ENCODE results near the gene ELMOD1.

Gene ELMOD1

DNA sequence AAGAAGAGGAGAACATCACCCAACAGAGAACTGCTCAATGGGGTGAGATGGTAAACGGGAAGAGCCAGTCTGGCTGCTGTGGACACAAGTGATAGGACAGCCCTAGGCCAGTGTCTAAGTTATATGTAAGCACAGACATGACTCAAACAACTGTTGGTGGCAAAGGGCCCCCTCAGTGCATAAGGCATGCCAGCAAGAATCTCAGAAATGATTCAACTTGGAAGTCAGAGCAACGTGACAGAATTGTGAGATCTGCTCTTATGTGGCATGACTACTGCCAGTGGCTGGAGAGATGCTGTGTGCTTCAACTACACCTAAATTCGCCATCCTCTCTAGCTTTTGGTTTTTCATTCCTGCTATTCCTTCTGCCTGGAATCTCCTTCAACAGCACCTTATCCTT, 113.5 kb downstream of the ELMOD1 start:
- no peak overlapping the region for H3K4me2 ChIP-seq (ENCODE audit: low read depth, low read length, poor library complexity, severe bottlenecking)
- no peak overlapping the region for H3K4me3 ChIP-seq (ENCODE audit: insufficient read depth, low read length, poor library complexity, severe bottlenecking)
- TF ChIP-seq, protein P1, sequence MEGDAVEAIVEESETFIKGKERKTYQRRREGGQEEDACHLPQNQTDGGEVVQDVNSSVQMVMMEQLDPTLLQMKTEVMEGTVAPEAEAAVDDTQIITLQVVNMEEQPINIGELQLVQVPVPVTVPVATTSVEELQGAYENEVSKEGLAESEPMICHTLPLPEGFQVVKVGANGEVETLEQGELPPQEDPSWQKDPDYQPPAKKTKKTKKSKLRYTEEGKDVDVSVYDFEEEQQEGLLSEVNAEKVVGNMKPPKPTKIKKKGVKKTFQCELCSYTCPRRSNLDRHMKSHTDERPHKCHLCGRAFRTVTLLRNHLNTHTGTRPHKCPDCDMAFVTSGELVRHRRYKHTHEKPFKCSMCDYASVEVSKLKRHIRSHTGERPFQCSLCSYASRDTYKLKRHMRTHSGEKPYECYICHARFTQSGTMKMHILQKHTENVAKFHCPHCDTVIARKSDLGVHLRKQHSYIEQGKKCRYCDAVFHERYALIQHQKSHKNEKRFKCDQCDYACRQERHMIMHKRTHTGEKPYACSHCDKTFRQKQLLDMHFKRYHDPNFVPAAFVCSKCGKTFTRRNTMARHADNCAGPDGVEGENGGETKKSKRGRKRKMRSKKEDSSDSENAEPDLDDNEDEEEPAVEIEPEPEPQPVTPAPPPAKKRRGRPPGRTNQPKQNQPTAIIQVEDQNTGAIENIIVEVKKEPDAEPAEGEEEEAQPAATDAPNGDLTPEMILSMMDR (IDR thresholded peaks at IDR 0.05; ENCODE audit: insufficient read depth, low read length, poor library complexity, severe bottlenecking): no peak
- TF ChIP-seq EZH2phosphoT487 (conservative IDR thresholded peaks at IDR 0.05; ENCODE audit: low read length): no peak
- no peaks in the 10 kb centered on the region for H3K27me3 ChIP-seq (ENCODE audit: low read length)
- no peaks in the 10 kb centered on the region for H3K79me2 ChIP-seq (ENCODE audit: insufficient read depth, low read length)
- no peaks in the 10 kb centered on the region for H3F3A ChIP-seq (ENCODE audit: insufficient read depth)
- no peaks in the 10 kb centered on the region for H3K9me3 ChIP-seq (ENCODE audit: insufficient read depth, low read length)
- H3K36me3 ChIP-seq (ENCODE audit: low read length): no peaks in the 10 kb centered on the region
- H2AFZ ChIP-seq (ENCODE audit: low read depth, low read length, severe bottlenecking): no peak overlapping the region
- H4K20me1 ChIP-seq (ENCODE audit: low read depth, low read length): no peaks in the 10 kb centered on the region
- H3K9ac ChIP-seq (ENCODE audit: low read length): no peak overlapping the region
- H3K27ac ChIP-seq (ENCODE audit: low read depth, low read length): no peak overlapping the region
- H3K9me2 ChIP-seq (replicated peaks; ENCODE audit: insufficient read depth, low read length): no peaks in the 10 kb centered on the region

DNA sequence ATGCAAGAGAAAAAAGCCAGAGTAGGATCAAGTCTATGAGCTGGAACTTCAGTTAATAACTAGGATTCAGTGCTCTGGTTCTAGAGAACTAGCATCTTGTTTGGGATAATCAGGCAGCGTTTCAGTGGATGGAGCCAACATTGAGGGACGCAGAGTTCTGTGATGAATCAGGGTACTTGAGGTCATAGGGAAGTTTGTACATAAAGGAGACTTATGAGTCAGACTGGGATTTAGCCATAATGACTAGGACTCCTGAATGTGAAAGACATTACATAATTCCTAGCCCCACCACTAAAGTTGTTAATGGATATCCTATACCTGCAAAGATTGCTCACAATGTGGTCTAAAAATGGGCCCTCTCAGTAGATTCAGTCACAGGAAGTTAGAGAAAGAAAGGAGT, 114.1 kb downstream of the ELMOD1 start:
- H4K20me1 ChIP-seq (ENCODE audit: low read depth, low read length): no peaks in the 10 kb centered on the region
- H3K27me3 ChIP-seq (ENCODE audit: low read length): no peaks in the 10 kb centered on the region
- no peaks in the 10 kb centered on the region for H3K79me2 ChIP-seq (ENCODE audit: insufficient read depth, low read length)
- H3K9me2 ChIP-seq (replicated peaks; ENCODE audit: insufficient read depth, low read length): no peaks in the 10 kb centered on the region
- H3K27ac ChIP-seq (ENCODE audit: low read depth, low read length): no peak overlapping the region
- no peaks in the 10 kb centered on the region for H3F3A ChIP-seq (ENCODE audit: insufficient read depth)
- no peaks in the 10 kb centered on the region for H3K9me3 ChIP-seq (ENCODE audit: insufficient read depth, low read length)
- no peak overlapping the region for H3K4me3 ChIP-seq (ENCODE audit: insufficient read depth, low read length, poor library complexity, severe bottlenecking)
- H3K4me2 ChIP-seq (ENCODE audit: low read depth, low read length, poor library complexity, severe bottlenecking): no peak overlapping the region
- no peak overlapping the region for H3K9ac ChIP-seq (ENCODE audit: low read length)
- H3K36me3 ChIP-seq (ENCODE audit: low read length): no peaks in the 10 kb centered on the region
- TF ChIP-seq, protein P1 (IDR thresholded peaks at IDR 0.05; ENCODE audit: insufficient read depth, low read length, poor library complexity, severe bottlenecking): no peak
- no peak for TF ChIP-seq EZH2phosphoT487 (conservative IDR thresholded peaks at IDR 0.05; ENCODE audit: low read length)
- H2AFZ ChIP-seq (ENCODE audit: low read depth, low read length, severe bottlenecking): no peak overlapping the region

DNA sequence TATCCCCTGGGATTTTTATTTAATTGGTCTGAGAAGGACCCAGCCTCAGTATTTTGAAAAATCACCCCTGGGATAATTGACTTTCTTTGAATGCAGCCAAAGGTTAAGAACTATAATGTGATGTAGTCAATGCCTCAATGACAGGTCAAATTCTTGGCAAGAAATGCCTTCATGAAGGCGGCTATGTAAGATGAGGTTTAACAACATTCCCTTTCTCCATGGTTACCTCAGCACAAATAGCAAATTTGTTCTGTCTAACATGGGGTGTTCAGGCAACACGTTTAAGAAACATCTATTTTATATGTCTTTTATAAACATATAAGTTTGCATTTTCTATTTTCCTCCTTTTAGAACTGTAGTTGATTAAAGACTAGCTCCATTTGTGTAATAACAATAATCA, 115.6 kb downstream of the ELMOD1 start:
- H3K27ac ChIP-seq (ENCODE audit: low read depth, low read length): no peak overlapping the region
- H3F3A ChIP-seq (ENCODE audit: insufficient read depth): no peaks in the 10 kb centered on the region
- no peaks in the 10 kb centered on the region for H3K27me3 ChIP-seq (ENCODE audit: low read length)
- no peak overlapping the region for H3K4me3 ChIP-seq (ENCODE audit: insufficient read depth, low read length, poor library complexity, severe bottlenecking)
- TF ChIP-seq EZH2phosphoT487 (conservative IDR thresholded peaks at IDR 0.05; ENCODE audit: low read length): no peak
- TF ChIP-seq, protein P1 (IDR thresholded peaks at IDR 0.05; ENCODE audit: insufficient read depth, low read length, poor library complexity, severe bottlenecking): no peak
- H3K79me2 ChIP-seq (ENCODE audit: insufficient read depth, low read length): no peaks in the 10 kb centered on the region
- H3K9me2 ChIP-seq (replicated peaks; ENCODE audit: insufficient read depth, low read length): no peaks in the 10 kb centered on the region
- no peaks in the 10 kb centered on the region for H4K20me1 ChIP-seq (ENCODE audit: low read depth, low read length)
- no peaks in the 10 kb centered on the region for H3K36me3 ChIP-seq (ENCODE audit: low read length)
- no peak overlapping the region for H2AFZ ChIP-seq (ENCODE audit: low read depth, low read length, severe bottlenecking)
- H3K9ac ChIP-seq (ENCODE audit: low read length): no peak overlapping the region
- H3K9me3 ChIP-seq (ENCODE audit: insufficient read depth, low read length): no peaks in the 10 kb centered on the region
- H3K4me2 ChIP-seq (ENCODE audit: low read depth, low read length, poor library complexity, severe bottlenecking): no peak overlapping the region

Data from SU-DHL-6 (cell line).